Epithelial cell of esophagus (primary cell): Measurements from ENCODE around the gene PLCD3.

ENCODE experiments used
- DNase-seq: peaks from one replicate; pipeline ENCODE4 v3.0.0; 2010; ENCODE audit warnings: low read depth
- H3K4me3 ChIP-seq: 2 replicates; pipeline ENCODE4 v1.5.1; 2011; ENCODE audit warnings: mild to moderate bottlenecking, low read length, control low read depth
- CTCF ChIP-seq: IDR thresholded peaks from 2 replicates; pipeline ENCODE4 v1.5.1; 2011; ENCODE audit warnings: low read depth, mild to moderate bottlenecking, low read length, control low read depth, inconsistent platforms; ENCODE audit not compliant: insufficient read depth; ENCODE audit errors: missing control alignments

Gene PLCD3

GRCh38 chr17:45132320-45132571 is at the start of gene PLCD3:
Gene PLCD3, minus strand, starts transcription at chr17:45132515. Its CDS starts 105 bp downstream, at chr17:45132410.
- H3K4me3 ChIP-seq: peak within 1 kb of the TSS; percentile 88
- DNase-seq: no peak
- no peak for TF ChIP-seq CTCF

- no peak for TF ChIP-seq CTCF
- H3K4me3 ChIP-seq: no peak overlapping the region
- DNase-seq: no peak
These were observed 45.2 kb upstream of the PLCD3 start for GRCh38 chr17:45177563-45177962.

- H3K4me3 ChIP-seq: no peak overlapping the region
- no peak for TF ChIP-seq CTCF
- no peak for DNase-seq
These were observed 43.4 kb upstream of the PLCD3 start for GRCh38 chr17:45175759-45176115.

- peak; percentile 89 for DNase-seq
- peak; percentile 31 for TF ChIP-seq CTCF
- peak overlapping the region; percentile 62 for H3K4me3 ChIP-seq
These were observed 40.4 kb upstream of the PLCD3 start for GRCh38 chr17:45172541-45173286.

GRCh38 chr17:45172232-45172540 is 39.9 kb upstream of the PLCD3 start:
- no peak for TF ChIP-seq CTCF
- no peak for DNase-seq
- H3K4me3 ChIP-seq: peak overlapping the region; percentile 62

GRCh38 chr17:45171338-45172231 is 39.3 kb upstream of the PLCD3 start:
- TF ChIP-seq CTCF: peak; percentile 13
- DNase-seq: peak; percentile 86
- peak overlapping the region; percentile 62 for H3K4me3 ChIP-seq
